NCI-H1048 (cell line): ENCODE results near the gene ABR.
"Not testable (repeated sequence)": the region's sequence is repeated elsewhere in the genome, so short reads cannot be mapped to it uniquely, and the experiment has no call there.

Source experiments
- DNase-seq: peaks from one replicate; lab custom pipeline; 2025; lab: John Stamatoyannopoulos, UW

ABR gene

GRCh38 chr17:1071103-1071825 lies 108.5 kb downstream of the ABR start:
- no peak for DNase-seq

- DNase-seq: no peak
These were observed 109.4 kb downstream of the ABR start for GRCh38 chr17:1070411-1070810.

- no peak for DNase-seq
These were observed 109.9 kb downstream of the ABR start for GRCh38 chr17:1069847-1070246.

GRCh38 chr17:1068356-1068755 lies 111.4 kb downstream of the ABR start:
- DNase-seq: no peak

GRCh38 chr17:1067282-1067956 lies 112.4 kb downstream of the ABR start:
- no peak for DNase-seq

GRCh38 chr17:1065416-1065815 lies 114.4 kb downstream of the ABR start:
- not testable (repeated sequence) for DNase-seq

- no peak for DNase-seq
These were observed 118.8 kb downstream of the ABR start for GRCh38 chr17:1060991-1061390.

GRCh38 chr17:1059131-1059795 lies 120.5 kb downstream of the ABR start:
- DNase-seq: no peak

GRCh38 chr17:1058423-1059130 lies 121.2 kb downstream of the ABR start:
- DNase-seq: peak; percentile 17

GRCh38 chr17:1056761-1057160 lies 123.0 kb downstream of the ABR start:
- DNase-seq: no peak

- no peak for DNase-seq
These were observed 123.8 kb downstream of the ABR start for GRCh38 chr17:1055751-1056645.

- DNase-seq: no peak
These were observed 124.5 kb downstream of the ABR start for GRCh38 chr17:1055231-1055630.

GRCh38 chr17:1054656-1055055 lies 125.1 kb downstream of the ABR start:
- no peak for DNase-seq

GRCh38 chr17:1053661-1054360 lies 126.0 kb downstream of the ABR start:
- DNase-seq: no peak

- DNase-seq: no peak
These were observed 128.5 kb downstream of the ABR start for GRCh38 chr17:1050996-1051925.

- DNase-seq: no peak
These were observed 129.4 kb downstream of the ABR start for GRCh38 chr17:1050246-1050995.

- no peak for DNase-seq
These were observed 130.1 kb downstream of the ABR start for GRCh38 chr17:1049446-1050225.

GRCh38 chr17:1048516-1049115 lies 131.2 kb downstream of the ABR start:
- DNase-seq: not testable (repeated sequence)
